Activated B cell treated with CpG ODN at 0.5 μM for 24 hours (primary cell): ENCODE results near the gene RPS6KA2. TPM values are rescaled to one million over a fixed set of nuclear protein-coding genes. Genes with fewer than 3 reads are reported as not detected.

Experiments used
- ATAC-seq: fragments of 200-7000 bp; cut with Tn5 transposase; one replicate; pipeline ENCODE4 v1.10.0; 2021; ENCODE audit warnings: low read depth, mild to moderate bottlenecking, moderate library complexity
- CTCF ChIA-PET: fragments of 350-600 bp; sonication (Branson Sonifier 250); formaldehyde crosslinking; loops from one replicate; lab custom pipeline; 2021; ENCODE audit warnings: antibody characterized with exemption; lab: Charles Lee
- POLR2A ChIA-PET: fragments of 350-600 bp; sonication (Branson Sonifier 250); formaldehyde crosslinking; loops from one replicate; lab custom pipeline; 2021; ENCODE audit warnings: antibody characterized with exemption; lab: Charles Lee
- DNase-seq: peaks from one replicate; pipeline ENCODE4 v3.0.0; 2022
- H3K27ac Mint-ChIP-seq: one replicate; pipeline ENCODE4 v1.8.0; 2020; ENCODE audit warnings: mixed read lengths
- H3K27me3 Mint-ChIP-seq: one replicate; pipeline ENCODE4 v1.8.0; 2021; ENCODE audit warnings: mixed read lengths
- H3K36me3 Mint-ChIP-seq: one replicate; pipeline ENCODE4 v1.8.0; 2021; ENCODE audit warnings: low read depth, mixed read lengths
- H3K4me1 Mint-ChIP-seq: one replicate; pipeline ENCODE4 v1.8.0; 2021; ENCODE audit warnings: mixed read lengths
- H3K4me3 Mint-ChIP-seq: one replicate; pipeline ENCODE4 v1.8.0; 2020; ENCODE audit warnings: mild to moderate bottlenecking, mixed read lengths
- H3K9me3 Mint-ChIP-seq: one replicate; pipeline ENCODE4 v1.8.0; 2020; ENCODE audit warnings: mixed read lengths
- intact Hi-C: fragments of 100-400 bp; cut with micrococcal nuclease; formaldehyde crosslinking; loops from one replicate; pipeline ENCODE4 v1.15.1; 2024
- total RNA-seq: library from RNA; stranded (reverse); gene quantifications from 2 replicates; pipeline ENCODE4 v1.2.3, GENCODE V29; 2022
- TF ChIP-seq, protein P1 (sequence below): fragments of 200-600 bp; IDR thresholded peaks from one replicate; pipeline ENCODE4 v1.8.0; 2022; ENCODE audit warnings: antibody characterized with exemption, mild to moderate bottlenecking

RPS6KA2 gene
- total RNA-seq, 1 donor from 2014 or later, result 14.4 TPM

DNA sequence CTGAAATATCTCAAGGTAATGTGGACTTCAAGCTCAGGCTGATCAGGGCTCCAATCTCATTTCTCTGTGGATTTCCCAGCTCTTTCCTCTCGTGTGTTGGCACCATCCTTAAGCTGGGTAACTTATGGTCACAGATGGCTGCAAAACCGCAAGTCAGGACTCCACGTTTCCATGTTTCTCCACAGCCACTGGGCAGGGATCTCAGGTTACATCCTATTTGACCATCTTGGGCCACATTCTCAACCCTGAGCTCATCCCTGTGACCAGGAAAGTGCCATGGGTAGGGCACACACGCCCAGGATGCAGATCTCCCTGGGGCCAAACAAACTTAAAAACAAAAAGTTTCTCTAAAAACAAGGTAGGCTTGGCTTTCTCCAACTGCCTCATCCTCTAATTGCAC, 15.4 kb downstream of the RPS6KA2 start:
- H3K36me3 Mint-ChIP-seq, result no peaks in the 10 kb centered on the region
- H3K4me1 Mint-ChIP-seq, result no peaks in the 10 kb centered on the region
- H3K4me3 Mint-ChIP-seq, result no peak overlapping the region
- H3K27me3 Mint-ChIP-seq, result no peaks in the 10 kb centered on the region
- ChIA-PET CTCF (no interaction called here), POLR2A (interaction anchor here (0.5 kb wide), 1 partner anchor 26 kb away, joined by 3 read pairs; no protein-coding TSS in a partner anchor)
- no peak for DNase-seq
- no peaks in the 10 kb centered on the region for H3K9me3 Mint-ChIP-seq
- H3K27ac Mint-ChIP-seq, result no peak overlapping the region
- intact Hi-C loops, result no loop called here
- TF ChIP-seq, protein P1, sequence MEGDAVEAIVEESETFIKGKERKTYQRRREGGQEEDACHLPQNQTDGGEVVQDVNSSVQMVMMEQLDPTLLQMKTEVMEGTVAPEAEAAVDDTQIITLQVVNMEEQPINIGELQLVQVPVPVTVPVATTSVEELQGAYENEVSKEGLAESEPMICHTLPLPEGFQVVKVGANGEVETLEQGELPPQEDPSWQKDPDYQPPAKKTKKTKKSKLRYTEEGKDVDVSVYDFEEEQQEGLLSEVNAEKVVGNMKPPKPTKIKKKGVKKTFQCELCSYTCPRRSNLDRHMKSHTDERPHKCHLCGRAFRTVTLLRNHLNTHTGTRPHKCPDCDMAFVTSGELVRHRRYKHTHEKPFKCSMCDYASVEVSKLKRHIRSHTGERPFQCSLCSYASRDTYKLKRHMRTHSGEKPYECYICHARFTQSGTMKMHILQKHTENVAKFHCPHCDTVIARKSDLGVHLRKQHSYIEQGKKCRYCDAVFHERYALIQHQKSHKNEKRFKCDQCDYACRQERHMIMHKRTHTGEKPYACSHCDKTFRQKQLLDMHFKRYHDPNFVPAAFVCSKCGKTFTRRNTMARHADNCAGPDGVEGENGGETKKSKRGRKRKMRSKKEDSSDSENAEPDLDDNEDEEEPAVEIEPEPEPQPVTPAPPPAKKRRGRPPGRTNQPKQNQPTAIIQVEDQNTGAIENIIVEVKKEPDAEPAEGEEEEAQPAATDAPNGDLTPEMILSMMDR, result no peak
- ATAC-seq, result no peak

DNA sequence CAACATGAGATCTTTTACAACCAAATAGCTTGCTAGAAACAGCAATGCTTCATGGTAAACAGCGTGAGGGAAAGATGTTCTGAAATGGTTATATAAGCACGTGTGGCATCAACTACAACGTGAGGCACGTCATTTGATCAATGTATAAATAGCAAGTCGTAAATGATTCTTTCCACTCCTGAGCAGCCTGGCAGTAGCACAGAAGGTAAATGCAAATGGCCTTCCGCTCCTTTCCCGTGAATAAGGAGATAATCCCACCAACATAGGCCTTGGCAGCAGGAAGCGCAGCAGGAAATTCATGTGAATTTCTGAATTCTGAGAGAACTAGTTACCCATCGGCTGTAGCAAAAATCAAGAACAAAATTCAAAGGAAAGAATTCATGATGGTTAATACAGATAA, 17.0 kb downstream of the RPS6KA2 start:
- ChIA-PET CTCF (no interaction called here), POLR2A (no interaction called here)
- intact Hi-C loops, result no loop called here
- TF ChIP-seq, protein P1, result no peak
- Mint-ChIP-seq H3K27ac (no peak overlapping the region), H3K4me1 (no peaks in the 10 kb centered on the region), H3K27me3 (no peaks in the 10 kb centered on the region), H3K9me3 (no peaks in the 10 kb centered on the region), H3K4me3 (no peak overlapping the region), H3K36me3 (no peaks in the 10 kb centered on the region)
- ATAC-seq (no peak), DNase-seq (no peak)

DNA sequence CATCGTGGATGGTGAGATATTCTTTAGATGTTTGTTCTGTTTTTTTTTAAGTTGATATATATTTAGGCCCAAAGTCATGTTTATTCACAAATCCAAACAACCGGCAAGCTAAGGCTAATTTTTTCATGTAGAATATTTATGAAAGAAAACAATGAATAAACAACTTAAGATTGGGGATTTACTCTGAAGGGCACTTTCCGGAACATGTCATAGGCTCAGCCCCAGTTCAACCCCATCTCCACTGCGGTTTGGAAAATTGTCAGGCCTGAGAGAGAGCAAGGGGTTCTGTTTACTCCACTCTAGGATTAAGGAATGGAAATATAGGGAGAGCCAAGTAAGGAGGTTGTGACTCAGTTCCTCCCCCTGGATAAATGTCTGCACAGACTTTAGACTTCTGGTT, 18.3 kb downstream of the RPS6KA2 start:
- Mint-ChIP-seq H3K4me3 (no peak overlapping the region), H3K4me1 (no peaks in the 10 kb centered on the region), H3K27me3 (no peaks in the 10 kb centered on the region), H3K36me3 (no peaks in the 10 kb centered on the region), H3K9me3 (no peaks in the 10 kb centered on the region), H3K27ac (no peak overlapping the region)
- TF ChIP-seq, protein P1, result no peak
- POLR2A ChIA-PET, result no interaction called here
- ATAC-seq (no peak), DNase-seq (no peak)
- CTCF ChIA-PET, result no interaction called here
- intact Hi-C loops, result no loop called here

DNA sequence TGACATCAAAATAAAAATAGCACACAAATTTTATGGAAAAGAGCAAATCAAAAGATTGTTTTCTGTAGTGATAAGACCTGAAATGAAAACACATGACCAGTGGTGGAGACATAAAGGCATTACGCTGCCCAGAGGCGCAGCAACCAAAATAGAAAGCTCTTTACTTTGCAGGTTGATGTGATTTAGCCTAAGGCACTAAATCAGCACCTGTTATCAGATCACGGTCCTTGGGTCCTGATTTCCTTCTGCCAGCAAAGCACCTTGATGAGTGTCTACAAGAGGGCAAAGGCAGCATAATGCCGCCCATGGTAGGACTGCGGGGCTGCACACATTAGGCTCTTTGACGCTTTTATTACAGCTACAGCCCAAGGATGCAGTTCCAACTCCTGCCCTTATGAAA, 21.3 kb downstream of the RPS6KA2 start:
- DNase-seq (no peak), ATAC-seq (no peak)
- no peaks in the 10 kb centered on the region for H3K4me1 Mint-ChIP-seq
- intact Hi-C loops, result no loop called here
- TF ChIP-seq, protein P1, result no peak
- H3K36me3 Mint-ChIP-seq, result no peaks in the 10 kb centered on the region
- H3K4me3 Mint-ChIP-seq, result no peak overlapping the region
- no peak overlapping the region for H3K27ac Mint-ChIP-seq
- CTCF ChIA-PET, result no interaction called here
- H3K27me3 Mint-ChIP-seq, result no peaks in the 10 kb centered on the region
- H3K9me3 Mint-ChIP-seq, result no peaks in the 10 kb centered on the region
- POLR2A ChIA-PET, result no interaction called here

DNA sequence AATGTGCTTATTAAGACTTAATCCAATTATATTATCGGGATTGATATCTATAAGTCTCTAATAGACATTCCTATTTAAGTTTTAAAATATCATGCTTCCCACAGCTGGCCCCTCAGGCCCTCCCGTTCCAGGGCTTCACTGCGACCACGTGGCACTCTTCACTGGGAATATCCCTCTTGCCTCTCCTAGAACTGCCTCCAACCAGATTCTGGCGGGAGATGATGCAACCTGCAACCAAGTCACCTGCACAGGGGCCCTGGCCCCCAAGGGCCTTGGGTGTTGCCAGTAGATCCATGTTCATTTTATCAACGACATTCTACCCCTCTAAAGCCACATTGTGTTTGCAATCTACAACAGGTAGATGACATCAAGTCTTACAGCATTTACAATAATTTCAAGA, 22.1 kb downstream of the RPS6KA2 start:
- H3K27me3 Mint-ChIP-seq, result no peaks in the 10 kb centered on the region
- no peaks in the 10 kb centered on the region for H3K9me3 Mint-ChIP-seq
- no peak for DNase-seq
- TF ChIP-seq, protein P1, result no peak
- no peak overlapping the region for H3K4me3 Mint-ChIP-seq
- POLR2A ChIA-PET, result no interaction called here
- H3K36me3 Mint-ChIP-seq, result no peaks in the 10 kb centered on the region
- no peaks in the 10 kb centered on the region for H3K4me1 Mint-ChIP-seq
- H3K27ac Mint-ChIP-seq, result no peak overlapping the region
- no peak for ATAC-seq
- intact Hi-C loops, result no loop called here
- CTCF ChIA-PET, result no interaction called here
